Endothelial cell of umbilical vein (primary cell): Measurements from ENCODE around the gene CLIC1. TPM values are rescaled to one million over a fixed set of nuclear protein-coding genes. Genes with fewer than 3 reads are reported as not detected.

Source experiments
- BruUV-seq: library from RNA; stranded (reverse); fragments of 400-500 nt; replicated peaks from 2 replicates; lab custom pipeline; 2021; lab: Mats Ljungman, UMichigan
- CTCF ChIA-PET: fragments of 300-600, 350-600 bp; sonication (Branson Sonifier 250); formaldehyde crosslinking; loops from one replicate; lab custom pipeline; 2021; ENCODE audit warnings: antibody characterized with exemption, inconsistent platforms; lab: Charles Lee
- POLR2A ChIA-PET: fragments of 300-600, 350-600 bp; sonication (Branson Sonifier 250); formaldehyde crosslinking; loops from one replicate; lab custom pipeline; 2021; ENCODE audit warnings: antibody characterized with exemption, inconsistent platforms; lab: Charles Lee
- DNase-seq: peaks from one replicate; pipeline ENCODE4 v3.0.0-alpha.2; 2011; ENCODE audit warnings: low read depth, low spot score
- FAIRE-seq: peaks from 2 replicates; lab custom pipeline; 2011; peaks lifted over from hg19 to GRCh38; lab: Jason Lieb, UNC
- H2AFZ ChIP-seq: 2 replicates; pipeline ENCODE4 v1.6.0; 2012; ENCODE audit warnings: low read depth, low read length, control low read depth, inconsistent platforms
- H3K27ac ChIP-seq: 2 replicates; pipeline ENCODE4 v1.5.1; 2011; ENCODE audit warnings: low read depth, mild to moderate bottlenecking, control low read depth, low read length, moderate library complexity; ENCODE audit not compliant: insufficient read depth
- H3K27me3 ChIP-seq, 2 experiments: 2 replicates each; pipeline versions ENCODE4 v1.6.0 to v1.6.1; 2011; ENCODE audit warnings: low read length in 2 of 2, mixed read lengths in 1 of 2; ENCODE audit not compliant: control insufficient read depth in 2 of 2, insufficient read depth in 2 of 2
- H3K36me3 ChIP-seq, 2 experiments: 2 replicates in 1 of 2; 3 replicates in 1 of 2; pipeline ENCODE4 v1.5.1; 2011; ENCODE audit warnings: low read length in 2 of 2, mild to moderate bottlenecking in 1 of 2, moderate library complexity in 1 of 2; ENCODE audit not compliant: control insufficient read depth in 2 of 2, insufficient read depth in 2 of 2; ENCODE audit errors: extremely low read depth in 1 of 2
- H3K4me1 ChIP-seq: 3 replicates; pipeline ENCODE4 v1.5.1; 2011; ENCODE audit warnings: mild to moderate bottlenecking, low read length; ENCODE audit not compliant: control insufficient read depth, insufficient read depth; ENCODE audit errors: extremely low read depth
- H3K4me2 ChIP-seq: 2 replicates; pipeline ENCODE4 v1.6.1; 2011; ENCODE audit warnings: low read length, control low read depth, mixed read lengths; ENCODE audit not compliant: insufficient read depth
- H3K4me3 ChIP-seq, 3 experiments: fragments of 200-600 bp in 1 of 3; sonication (generic), shearing (Covaris generic) in 1 of 3; replicated peaks in 1 of 3; 2 replicates each; pipeline ENCODE4 v1.5.1; 2011 to 2016; ENCODE audit warnings: control low read depth in 3 of 3, low read length in 3 of 3, mild to moderate bottlenecking in 2 of 3, inconsistent platforms in 1 of 3, low read depth in 1 of 3, moderate library complexity in 1 of 3; ENCODE audit not compliant: insufficient read depth in 1 of 3
- H3K79me2 ChIP-seq: 2 replicates; pipeline ENCODE4 v1.6.0; 2012; ENCODE audit warnings: low read length, inconsistent platforms; ENCODE audit not compliant: control insufficient read depth, insufficient read depth
- H3K9ac ChIP-seq: replicated peaks from 2 replicates; pipeline ENCODE3; 2011; ENCODE audit warnings: low read length, control low read depth; ENCODE audit not compliant: insufficient read depth; ENCODE audit errors: extremely low read depth
- H3K9me1 ChIP-seq: replicated peaks from 3 replicates; pipeline ENCODE4 v1.6.0; 2011; ENCODE audit warnings: mild to moderate bottlenecking, low read length; ENCODE audit not compliant: control insufficient read depth, insufficient read depth; ENCODE audit errors: extremely low read depth
- H3K9me3 ChIP-seq: replicated peaks from 2 replicates; pipeline ENCODE4 v1.5.1; 2012; ENCODE audit warnings: low read length, inconsistent platforms; ENCODE audit not compliant: control insufficient read depth, insufficient read depth
- H4K20me1 ChIP-seq: replicated peaks from 2 replicates; pipeline ENCODE3; 2011; ENCODE audit warnings: mild to moderate bottlenecking, low read length; ENCODE audit not compliant: control insufficient read depth, insufficient read depth; ENCODE audit errors: extremely low read depth
- EZH2 ChIP-seq: IDR thresholded peaks from 2 replicates; pipeline ENCODE4 v1.6.1; 2012; ENCODE audit warnings: borderline replicate concordance, low read depth, mild to moderate bottlenecking, moderate library complexity, low read length, inconsistent platforms; ENCODE audit not compliant: severe bottlenecking
- FOS ChIP-seq: IDR thresholded peaks from 2 replicates; pipeline ENCODE4 v1.6.1; 2011; ENCODE audit warnings: mild to moderate bottlenecking, low read length, moderate library complexity, borderline replicate concordance; ENCODE audit not compliant: insufficient read depth
- GATA2 ChIP-seq: IDR thresholded peaks from 2 replicates; pipeline ENCODE4 v1.7.0; 2011; ENCODE audit warnings: low read depth, mild to moderate bottlenecking, moderate library complexity, mixed read lengths, low read length; ENCODE audit not compliant: insufficient read length, insufficient read depth
- JUN ChIP-seq: IDR thresholded peaks from 2 replicates; pipeline ENCODE4 v1.6.1; 2011; ENCODE audit warnings: borderline replicate concordance, low read depth; ENCODE audit not compliant: insufficient read length, insufficient read depth
- MYC ChIP-seq: IDR thresholded peaks from one replicate; pipeline ENCODE4 v1.6.1; 2011; ENCODE audit warnings: mild to moderate bottlenecking, low read depth, low read length
- POLR2A ChIP-seq: IDR thresholded peaks from 2 replicates; pipeline ENCODE4 v1.6.1; 2012; ENCODE audit warnings: low read depth, mild to moderate bottlenecking, control low read depth, low read length
- POLR2AphosphoS5 ChIP-seq: IDR thresholded peaks from 2 replicates; pipeline ENCODE4 v1.6.1; 2012; ENCODE audit warnings: low read depth, mild to moderate bottlenecking, control low read depth, low read length, moderate library complexity; ENCODE audit not compliant: insufficient read depth
- dilution Hi-C: fragments of 300-500 bp; cut with MboI; formaldehyde crosslinking; loops from one replicate; pipeline ENCODE4 v1.15.0; 2019; ENCODE audit warnings: low sequenced_read_pairs; ENCODE audit not compliant: extremely low pct_ligation_motif_present
- intact Hi-C: fragments of 100-400 bp; cut with micrococcal nuclease; formaldehyde crosslinking; loops from one replicate; pipeline ENCODE4 v1.10.0; 2022
- polyA plus RNA-seq, 4 experiments: library from polyadenylated mRNA; depleted of rRNA in 3 of 4; stranded (reverse) in 3 of 4; unstranded in 1 of 4; fragments of >200 nt; gene quantifications; 2 replicates each; pipeline versions ENCODE4 v1.2.1 to v1.2.3, GENCODE V29; 2011 to 2012; ENCODE audit warnings: missing spikeins in 1 of 4
- total RNA-seq: library from RNA; stranded (reverse); gene quantifications from 2 replicates; pipeline ENCODE4 v1.2.3, GENCODE V29; 2021
- TF ChIP-seq, protein P1 (sequence below), 2 donors: IDR thresholded peaks; 1 replicate in 1 of 2; 2 replicates in 1 of 2; pipeline ENCODE4 v1.5.1; 2011; ENCODE audit warnings: low read length in 2 of 2, mild to moderate bottlenecking in 2 of 2, moderate library complexity in 2 of 2, control low read depth in 1 of 2, inconsistent platforms in 1 of 2, low read depth in 1 of 2; ENCODE audit not compliant: insufficient read depth in 1 of 2; ENCODE audit errors: extremely low read depth in 1 of 2
- TF ChIP-seq, protein P2 (sequence below): IDR thresholded peaks from 2 replicates; pipeline ENCODE4 v1.6.1; 2011; ENCODE audit not compliant: insufficient read depth, insufficient read length

Gene CLIC1
- total and polyA plus RNA-seq, 2 donors (not counting 3 experiments of a cell fraction or from before 2014, with no cell fraction given): 543 to 578 TPM

DNA sequence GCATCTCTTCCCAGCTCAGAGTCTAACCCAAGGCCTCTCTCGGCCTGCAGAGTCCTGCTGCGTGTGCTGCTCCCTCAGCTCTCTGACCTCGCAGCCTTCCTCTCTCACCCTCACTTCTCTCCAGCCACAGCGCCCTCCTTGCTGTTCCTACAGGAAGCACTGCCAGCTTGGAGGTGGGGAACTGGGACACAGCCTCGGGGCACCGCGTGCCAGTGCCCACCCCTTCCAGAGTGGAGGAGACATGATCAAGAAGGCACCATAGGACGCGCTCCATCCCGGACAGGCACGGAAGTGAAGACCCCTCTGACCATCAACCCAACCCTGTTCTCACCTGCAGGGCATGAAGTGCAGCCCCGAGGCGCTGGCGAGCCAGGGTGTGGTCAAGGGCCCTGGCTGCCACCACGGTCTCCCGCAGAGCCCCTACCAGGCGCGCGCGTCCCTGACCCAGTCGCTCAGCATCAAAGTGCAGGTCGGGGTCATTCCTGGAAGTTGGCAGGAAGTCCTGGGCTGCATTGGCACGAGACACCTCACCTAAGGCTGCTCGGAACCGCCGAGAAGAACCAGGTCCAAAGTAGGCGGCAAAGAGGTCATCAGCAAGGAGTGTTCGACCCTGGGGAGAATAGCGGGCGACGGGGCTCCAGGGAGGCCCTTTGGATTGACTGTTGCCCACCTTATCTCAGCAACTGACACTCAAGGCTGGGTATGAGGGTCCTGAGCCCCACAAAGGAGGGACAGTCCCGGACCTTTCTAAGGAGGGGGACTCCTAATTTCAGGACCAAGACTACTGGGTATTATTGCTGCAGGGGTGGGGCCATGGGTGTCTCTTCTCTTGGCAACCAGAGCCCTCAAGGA is 39.5 kb upstream of the CLIC1 start:
- Histone ChIP-seq H3K27ac (no peak overlapping the region), H2AFZ (no peak overlapping the region), H3K4me1 (peaks cover 4% of the 10 kb centered on the region), H3K9me3 (no peaks in the 10 kb centered on the region), H3K79me2 (no peaks in the 10 kb centered on the region), H3K36me3 (peaks cover 0 to 20% of the 10 kb centered on the region in 2 experiments), H3K27me3 (no peaks in the 10 kb centered on the region), H4K20me1 (no peaks in the 10 kb centered on the region), H3K4me2 (no peak overlapping the region), H3K9ac (no peak overlapping the region), H3K9me1 (no peaks in the 10 kb centered on the region), H3K4me3 (no peak overlapping the region)
- DNase-seq (no peak), FAIRE-seq (no peak)
- intact Hi-C loops: no loop called here
- TF ChIP-seq GATA2 (no peak), JUN (no peak), POLR2A (no peak), MYC (no peak), FOS (no peak), EZH2 (no peak), POLR2AphosphoS5 (no peak)
- TF ChIP-seq, protein P1, sequence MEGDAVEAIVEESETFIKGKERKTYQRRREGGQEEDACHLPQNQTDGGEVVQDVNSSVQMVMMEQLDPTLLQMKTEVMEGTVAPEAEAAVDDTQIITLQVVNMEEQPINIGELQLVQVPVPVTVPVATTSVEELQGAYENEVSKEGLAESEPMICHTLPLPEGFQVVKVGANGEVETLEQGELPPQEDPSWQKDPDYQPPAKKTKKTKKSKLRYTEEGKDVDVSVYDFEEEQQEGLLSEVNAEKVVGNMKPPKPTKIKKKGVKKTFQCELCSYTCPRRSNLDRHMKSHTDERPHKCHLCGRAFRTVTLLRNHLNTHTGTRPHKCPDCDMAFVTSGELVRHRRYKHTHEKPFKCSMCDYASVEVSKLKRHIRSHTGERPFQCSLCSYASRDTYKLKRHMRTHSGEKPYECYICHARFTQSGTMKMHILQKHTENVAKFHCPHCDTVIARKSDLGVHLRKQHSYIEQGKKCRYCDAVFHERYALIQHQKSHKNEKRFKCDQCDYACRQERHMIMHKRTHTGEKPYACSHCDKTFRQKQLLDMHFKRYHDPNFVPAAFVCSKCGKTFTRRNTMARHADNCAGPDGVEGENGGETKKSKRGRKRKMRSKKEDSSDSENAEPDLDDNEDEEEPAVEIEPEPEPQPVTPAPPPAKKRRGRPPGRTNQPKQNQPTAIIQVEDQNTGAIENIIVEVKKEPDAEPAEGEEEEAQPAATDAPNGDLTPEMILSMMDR (IDR thresholded peaks at IDR 0.05; ENCODE audit: extremely low read depth in 1 of 2, insufficient read depth in 1 of 2, low read depth in 1 of 2, low read length in 2 of 2): no peak
- TF ChIP-seq, protein P2, sequence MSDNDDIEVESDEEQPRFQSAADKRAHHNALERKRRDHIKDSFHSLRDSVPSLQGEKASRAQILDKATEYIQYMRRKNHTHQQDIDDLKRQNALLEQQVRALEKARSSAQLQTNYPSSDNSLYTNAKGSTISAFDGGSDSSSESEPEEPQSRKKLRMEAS: no peak
- BruUV-seq: no TSS peak
- ChIA-PET CTCF (interaction anchor here (4.2 to 6.6 kb wide), 2 partner anchors 16 to 55 kb away, joined by 61 to 71 read pairs; no protein-coding TSS in a partner anchor), POLR2A (no interaction called here)
- dilution Hi-C loops: no loop called here
